ENCODE measurements around the gene MYO1D. TPM values are rescaled to one million over a fixed set of nuclear protein-coding genes. Genes with fewer than 3 reads are reported as not detected.

The MYO1D gene
- total and polyA plus RNA-seq, 2 of the 13 experiments (the other 11 are each of a cell fraction or from before 2014, with no cell fraction given), result 13.2 to 17.3 TPM

DNA sequence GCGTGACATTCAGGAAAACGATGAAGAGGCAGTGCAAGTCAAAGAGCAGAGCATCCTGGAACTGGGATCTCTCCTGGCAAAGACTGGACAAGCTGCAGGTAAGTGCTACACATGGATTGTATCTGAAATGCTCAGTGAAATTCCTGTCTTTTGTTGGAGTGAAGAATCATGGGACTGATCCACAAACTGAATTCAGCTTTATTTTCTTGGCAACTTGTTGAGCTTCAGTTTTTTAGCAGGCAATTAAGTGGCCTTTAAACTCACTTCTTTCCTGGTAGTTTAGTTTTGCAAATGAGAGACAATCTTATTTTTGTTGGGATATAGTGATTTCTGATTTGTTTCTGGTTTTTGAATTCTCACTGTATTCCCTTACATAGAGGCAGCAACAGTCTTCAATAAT is 430.0 kb downstream of the MYO1D start:
- in situ Hi-C loops (cut with HindIII; ENCODE audit: extremely low pct_ligation_motif_present, low pct_unique_long_range_greater_than_20kb) (no loop called here), intact Hi-C loops (cut with micrococcal nuclease; ENCODE audit: unreplicated experiment) (no loop called here)
- H3K36me3 ChIP-seq (replicated peaks in 1 of 2; ENCODE audit: control insufficient read depth in 1 of 2, insufficient read depth in 2 of 2, low read length in 2 of 2), result peaks cover 7 to 35% of the 10 kb centered on the region in 2 experiments
- ChIA-PET POLR2A (no interaction called here), CTCF (ENCODE audit: low intra/inter-chr PET ratio, low total read pairs) (no interaction called here)
- peak overlapping the region; percentile 37 for H3K4me2 ChIP-seq (ENCODE audit: low read depth, low read length)
- H3K9ac ChIP-seq (ENCODE audit: insufficient read depth, low read depth, low read length), result no peak overlapping the region
- peak; percentile 15 for FAIRE-seq
- DNase-seq (ENCODE audit: low spot score), result no peak
- TF ChIP-seq ZSCAN9 (CRISPR knock-in tag; IDR thresholded peaks at IDR 0.05; ENCODE audit: borderline replicate concordance) (no peak), MYNN (CRISPR knock-in tag; IDR thresholded peaks at IDR 0.05; ENCODE audit: low read depth) (no peak), AKNA (CRISPR knock-in tag; IDR thresholded peaks at IDR 0.05; ENCODE audit: borderline replicate concordance) (no peak), THAP7 (CRISPR knock-in tag; IDR thresholded peaks at IDR 0.05) (no peak), ZNF24 (IDR thresholded peaks at IDR 0.05) (no peak), SPEN (CRISPR knock-in tag; IDR thresholded peaks at IDR 0.05; ENCODE audit: low read depth) (no peak), HMG20B (CRISPR knock-in tag; conservative IDR thresholded peaks at IDR 0.05) (no peak), SP5 (CRISPR knock-in tag; IDR thresholded peaks at IDR 0.05; ENCODE audit: borderline replicate concordance, low read depth) (no peak), ZBTB3 (CRISPR knock-in tag; IDR thresholded peaks at IDR 0.05; ENCODE audit: borderline replicate concordance, low read depth) (no peak), ZFY (CRISPR knock-in tag; IDR thresholded peaks at IDR 0.05) (no peak), ZNF33B (CRISPR knock-in tag; IDR thresholded peaks at IDR 0.05) (no peak), MLLT10 (CRISPR knock-in tag; IDR thresholded peaks at IDR 0.05) (no peak), RFX3 (CRISPR knock-in tag; IDR thresholded peaks at IDR 0.05) (no peak), ZNF816 (CRISPR knock-in tag; IDR thresholded peaks at IDR 0.05; ENCODE audit: borderline replicate concordance) (no peak), DMAP1 (CRISPR knock-in tag; IDR thresholded peaks at IDR 0.05) (no peak), GLI4 (CRISPR knock-in tag; IDR thresholded peaks at IDR 0.05; ENCODE audit: borderline replicate concordance) (no peak)
- TF ChIP-seq, protein P1, sequence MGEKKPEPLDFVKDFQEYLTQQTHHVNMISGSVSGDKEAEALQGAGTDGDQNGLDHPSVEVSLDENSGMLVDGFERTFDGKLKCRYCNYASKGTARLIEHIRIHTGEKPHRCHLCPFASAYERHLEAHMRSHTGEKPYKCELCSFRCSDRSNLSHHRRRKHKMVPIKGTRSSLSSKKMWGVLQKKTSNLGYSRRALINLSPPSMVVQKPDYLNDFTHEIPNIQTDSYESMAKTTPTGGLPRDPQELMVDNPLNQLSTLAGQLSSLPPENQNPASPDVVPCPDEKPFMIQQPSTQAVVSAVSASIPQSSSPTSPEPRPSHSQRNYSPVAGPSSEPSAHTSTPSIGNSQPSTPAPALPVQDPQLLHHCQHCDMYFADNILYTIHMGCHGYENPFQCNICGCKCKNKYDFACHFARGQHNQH (CRISPR knock-in tag; IDR thresholded peaks at IDR 0.05), result no peak
- TF ChIP-seq, protein P2, sequence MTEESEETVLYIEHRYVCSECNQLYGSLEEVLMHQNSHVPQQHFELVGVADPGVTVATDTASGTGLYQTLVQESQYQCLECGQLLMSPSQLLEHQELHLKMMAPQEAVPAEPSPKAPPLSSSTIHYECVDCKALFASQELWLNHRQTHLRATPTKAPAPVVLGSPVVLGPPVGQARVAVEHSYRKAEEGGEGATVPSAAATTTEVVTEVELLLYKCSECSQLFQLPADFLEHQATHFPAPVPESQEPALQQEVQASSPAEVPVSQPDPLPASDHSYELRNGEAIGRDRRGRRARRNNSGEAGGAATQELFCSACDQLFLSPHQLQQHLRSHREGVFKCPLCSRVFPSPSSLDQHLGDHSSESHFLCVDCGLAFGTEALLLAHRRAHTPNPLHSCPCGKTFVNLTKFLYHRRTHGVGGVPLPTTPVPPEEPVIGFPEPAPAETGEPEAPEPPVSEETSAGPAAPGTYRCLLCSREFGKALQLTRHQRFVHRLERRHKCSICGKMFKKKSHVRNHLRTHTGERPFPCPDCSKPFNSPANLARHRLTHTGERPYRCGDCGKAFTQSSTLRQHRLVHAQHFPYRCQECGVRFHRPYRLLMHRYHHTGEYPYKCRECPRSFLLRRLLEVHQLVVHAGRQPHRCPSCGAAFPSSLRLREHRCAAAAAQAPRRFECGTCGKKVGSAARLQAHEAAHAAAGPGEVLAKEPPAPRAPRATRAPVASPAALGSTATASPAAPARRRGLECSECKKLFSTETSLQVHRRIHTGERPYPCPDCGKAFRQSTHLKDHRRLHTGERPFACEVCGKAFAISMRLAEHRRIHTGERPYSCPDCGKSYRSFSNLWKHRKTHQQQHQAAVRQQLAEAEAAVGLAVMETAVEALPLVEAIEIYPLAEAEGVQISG (CRISPR knock-in tag; IDR thresholded peaks at IDR 0.05), result no peak
- peaks cover 15% of the 10 kb centered on the region for H4K20me1 ChIP-seq (ENCODE audit: insufficient read depth, low read length)
- H3K27ac ChIP-seq (ENCODE audit: extremely low read length, insufficient read depth, low read length), result no peak overlapping the region
- H3K79me2 ChIP-seq (ENCODE audit: insufficient read depth, low read length), result peaks cover 57% of the 10 kb centered on the region
- H3K27me3 ChIP-seq (ENCODE audit: control insufficient read depth in 1 of 2, insufficient read depth in 2 of 2, low read length in 2 of 2), result no peaks in the 10 kb centered on the region
- no peak overlapping the region for H3K4me3 ChIP-seq (replicated peaks in 1 of 3; ENCODE audit: insufficient read depth in 1 of 3, low read depth in 2 of 3, low read length in 3 of 3)
- no peak overlapping the region for H2AFZ ChIP-seq (ENCODE audit: low read length)
- no TSS peak for BruUV-seq (replicated peaks)
- H3K9me3 ChIP-seq (ENCODE audit: low read length), result no peaks in the 10 kb centered on the region
- H3K4me1 ChIP-seq (ENCODE audit: insufficient read depth, low read length), result peaks cover 38% of the 10 kb centered on the region
- WGBS (ENCODE audit: low lambda C conversion rate), result 82% methylated on average over 2 of the region's 2 CpGs
- no peak for ATAC-seq

Data from HepG2 (cell line).